ENCODE measurements around the gene ESPN.
"Not testable (repeated sequence)": the region's sequence is repeated elsewhere in the genome, so short reads cannot be mapped to it uniquely, and the experiment has no call there.

The ESPN gene

DNA sequence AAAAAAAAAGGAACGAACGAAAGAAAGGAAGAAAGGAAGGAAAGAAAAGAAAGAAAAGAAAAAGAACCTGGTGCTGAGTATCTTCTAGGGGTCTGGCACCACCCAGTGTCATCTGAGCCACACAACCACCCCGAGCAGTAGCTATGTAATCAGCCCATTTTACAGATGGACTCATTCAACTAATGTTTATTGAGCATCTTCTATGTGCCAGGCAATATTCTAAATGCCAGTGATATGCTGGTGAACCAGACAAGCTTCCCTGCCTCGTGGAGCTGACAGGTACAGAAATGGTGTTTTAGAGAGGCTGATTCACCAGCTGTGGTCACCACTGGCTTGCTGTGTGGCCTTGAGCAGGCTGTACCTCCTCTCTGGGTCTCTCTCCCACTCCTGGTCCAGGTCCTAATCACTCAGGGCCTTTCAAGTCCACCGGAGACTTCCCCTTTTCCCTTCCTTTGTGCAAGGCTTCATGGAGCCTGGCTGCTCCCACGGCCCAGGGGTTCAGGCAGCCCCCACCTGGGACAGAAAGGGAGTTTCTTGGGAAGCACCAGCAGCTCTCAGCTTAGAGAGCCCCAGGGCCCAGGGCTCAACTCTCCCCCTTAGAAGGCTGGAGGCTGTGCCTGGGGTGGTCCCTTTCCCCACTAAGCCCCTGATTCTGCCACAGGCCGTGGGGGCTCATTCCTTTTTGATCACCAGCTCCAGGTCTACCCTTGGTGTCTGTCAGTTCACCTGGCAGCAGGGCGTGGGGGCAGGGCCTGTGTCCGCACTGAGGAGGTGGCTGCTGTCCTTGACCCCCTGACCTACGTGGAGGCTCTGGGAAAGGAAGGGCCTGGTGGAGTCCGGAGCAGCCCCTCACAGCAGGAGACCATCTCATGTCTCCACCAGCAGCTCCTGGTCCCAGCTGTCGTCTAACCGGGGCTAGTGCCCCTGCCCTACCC lies 7.3 kb downstream of the ESPN start:
- H3K27me3 ChIP-seq (ENCODE audit: control insufficient read depth in 1 of 2, insufficient read depth in 2 of 2, low read length in 2 of 2), result peaks cover 0 to 11% of the 10 kb centered on the region in 2 donors
- not testable (repeated sequence) for H3K9me3 ChIP-seq (ENCODE audit: low read length); H3K4me1 ChIP-seq (ENCODE audit: insufficient read depth, low read length); H3K4me3 ChIP-seq (ENCODE audit: low read depth in 1 of 2, low read length in 2 of 2); H3K9ac ChIP-seq (ENCODE audit: low read length); H3K36me3 ChIP-seq (ENCODE audit: insufficient read depth, low read length); H3K27ac ChIP-seq (ENCODE audit: low read depth, low read length)

DNA sequence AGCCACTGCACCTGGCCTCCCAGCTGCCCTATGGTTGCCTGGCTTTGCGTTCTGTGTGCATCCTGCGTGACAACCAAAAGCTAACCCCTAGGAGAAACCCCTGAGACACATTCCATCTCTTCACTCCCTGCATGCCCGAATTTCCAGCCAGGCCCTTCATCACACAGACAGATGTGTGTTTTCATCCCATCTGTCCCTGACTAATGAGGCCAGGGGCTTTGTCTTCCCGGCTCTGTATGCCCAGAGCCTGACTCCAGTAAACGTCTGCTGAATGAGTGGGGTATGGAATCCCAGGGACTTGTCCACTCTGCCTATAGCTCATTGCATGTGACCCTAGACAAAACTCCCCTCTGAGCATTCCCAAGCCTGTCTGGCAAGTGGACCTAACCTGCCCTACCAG lies 9.6 kb downstream of the ESPN start:
- Histone ChIP-seq H3K27me3 (ENCODE audit: control insufficient read depth in 1 of 2, insufficient read depth in 2 of 2, low read length in 2 of 2) (peaks cover 0 to under 1% of the 10 kb centered on the region in 2 donors), H3K4me1 (ENCODE audit: insufficient read depth, low read length) (no peaks in the 10 kb centered on the region), H3K36me3 (ENCODE audit: insufficient read depth, low read length) (no peaks in the 10 kb centered on the region), H3K4me3 (ENCODE audit: low read depth in 1 of 2, low read length in 2 of 2) (no peak overlapping the region), H3K9ac (ENCODE audit: low read length) (no peak overlapping the region), H3K27ac (ENCODE audit: low read depth, low read length) (no peak overlapping the region), H3K9me3 (ENCODE audit: low read length) (no peaks in the 10 kb centered on the region)

DNA sequence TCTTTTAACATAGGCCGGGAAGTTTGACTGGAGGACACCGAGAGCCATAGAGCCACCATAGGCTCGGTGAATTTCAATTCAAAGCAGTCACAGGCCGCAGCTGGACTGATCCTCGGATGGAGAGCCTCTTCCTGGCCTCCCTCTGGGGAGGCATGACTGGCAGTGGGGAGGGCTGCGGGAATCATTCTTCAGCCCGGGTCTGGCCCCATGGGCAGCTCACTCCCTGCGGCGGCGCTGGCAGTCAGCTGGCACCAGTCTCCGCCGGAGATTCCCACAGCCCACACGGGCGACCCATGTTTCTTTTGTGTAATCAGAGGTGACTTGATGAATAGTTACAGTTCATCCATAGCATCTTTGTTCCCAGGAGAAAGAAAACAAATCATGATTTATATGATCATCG lies 10.6 kb downstream of the ESPN start:
- Histone ChIP-seq H3K27ac (ENCODE audit: low read depth, low read length) (no peak overlapping the region), H3K4me3 (ENCODE audit: low read depth in 1 of 2, low read length in 2 of 2) (no peak overlapping the region), H3K27me3 (ENCODE audit: control insufficient read depth in 1 of 2, insufficient read depth in 2 of 2, low read length in 2 of 2) (peaks cover 0 to 10% of the 10 kb centered on the region in 2 donors), H3K9ac (ENCODE audit: low read length) (no peak overlapping the region), H3K36me3 (ENCODE audit: insufficient read depth, low read length) (no peaks in the 10 kb centered on the region), H3K9me3 (ENCODE audit: low read length) (no peaks in the 10 kb centered on the region), H3K4me1 (ENCODE audit: insufficient read depth, low read length) (no peaks in the 10 kb centered on the region)

DNA sequence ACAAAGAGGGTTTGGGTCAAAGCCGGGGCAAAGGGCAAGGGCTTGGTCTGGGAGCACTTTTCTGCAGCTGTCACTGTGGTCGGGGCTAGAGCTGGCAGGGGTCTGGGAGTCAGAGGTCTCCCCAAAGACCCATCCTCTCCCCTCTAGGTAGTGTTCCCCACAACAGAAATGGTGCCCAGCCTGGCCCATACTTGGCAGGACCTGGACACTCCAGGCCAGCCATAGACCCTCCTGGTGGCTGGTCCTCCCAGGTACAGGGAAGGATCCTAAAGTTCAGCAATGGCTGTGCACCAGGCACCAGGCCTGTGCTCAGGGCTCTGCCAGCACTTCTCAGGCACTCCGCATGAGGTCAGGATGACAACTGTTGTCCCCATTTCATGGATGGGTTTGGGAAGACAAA lies 11.0 kb downstream of the ESPN start:
- Histone ChIP-seq H3K27me3 (ENCODE audit: control insufficient read depth in 1 of 2, insufficient read depth in 2 of 2, low read length in 2 of 2) (peaks cover 0 to 12% of the 10 kb centered on the region in 2 donors), H3K27ac (ENCODE audit: low read depth, low read length) (no peak overlapping the region), H3K9ac (ENCODE audit: low read length) (no peak overlapping the region), H3K9me3 (ENCODE audit: low read length) (no peaks in the 10 kb centered on the region), H3K4me1 (ENCODE audit: insufficient read depth, low read length) (no peaks in the 10 kb centered on the region), H3K36me3 (ENCODE audit: insufficient read depth, low read length) (no peaks in the 10 kb centered on the region), H3K4me3 (ENCODE audit: low read depth in 1 of 2, low read length in 2 of 2) (no peak overlapping the region)

DNA sequence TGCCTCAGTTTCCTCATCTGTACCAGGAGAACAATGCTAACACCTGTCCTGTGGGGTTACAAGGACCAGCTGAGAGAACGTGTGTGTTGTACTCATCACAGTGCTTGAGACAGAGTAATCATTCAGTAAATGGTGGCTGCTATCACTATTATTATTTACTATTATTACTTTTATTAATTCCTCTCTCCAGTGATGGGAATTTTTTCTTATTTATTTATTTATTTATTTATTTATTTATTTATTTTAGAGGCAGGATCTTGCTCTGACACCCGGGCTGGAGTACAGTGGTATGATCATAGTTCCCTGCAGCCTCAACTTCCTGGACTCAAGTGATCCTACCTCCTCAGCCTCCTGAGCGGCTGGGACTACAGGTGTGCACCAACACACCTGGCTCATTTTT lies 11.7 kb downstream of the ESPN start:
- not testable (repeated sequence) for H3K9me3 ChIP-seq (ENCODE audit: low read length); H3K27ac ChIP-seq (ENCODE audit: low read depth, low read length); H3K9ac ChIP-seq (ENCODE audit: low read length); H3K4me1 ChIP-seq (ENCODE audit: insufficient read depth, low read length); H3K36me3 ChIP-seq (ENCODE audit: insufficient read depth, low read length); H3K4me3 ChIP-seq (ENCODE audit: low read depth in 1 of 2, low read length in 2 of 2)
- peaks cover 4 to 18% of the 10 kb centered on the region in 2 donors for H3K27me3 ChIP-seq (ENCODE audit: control insufficient read depth in 1 of 2, insufficient read depth in 2 of 2, low read length in 2 of 2)

DNA sequence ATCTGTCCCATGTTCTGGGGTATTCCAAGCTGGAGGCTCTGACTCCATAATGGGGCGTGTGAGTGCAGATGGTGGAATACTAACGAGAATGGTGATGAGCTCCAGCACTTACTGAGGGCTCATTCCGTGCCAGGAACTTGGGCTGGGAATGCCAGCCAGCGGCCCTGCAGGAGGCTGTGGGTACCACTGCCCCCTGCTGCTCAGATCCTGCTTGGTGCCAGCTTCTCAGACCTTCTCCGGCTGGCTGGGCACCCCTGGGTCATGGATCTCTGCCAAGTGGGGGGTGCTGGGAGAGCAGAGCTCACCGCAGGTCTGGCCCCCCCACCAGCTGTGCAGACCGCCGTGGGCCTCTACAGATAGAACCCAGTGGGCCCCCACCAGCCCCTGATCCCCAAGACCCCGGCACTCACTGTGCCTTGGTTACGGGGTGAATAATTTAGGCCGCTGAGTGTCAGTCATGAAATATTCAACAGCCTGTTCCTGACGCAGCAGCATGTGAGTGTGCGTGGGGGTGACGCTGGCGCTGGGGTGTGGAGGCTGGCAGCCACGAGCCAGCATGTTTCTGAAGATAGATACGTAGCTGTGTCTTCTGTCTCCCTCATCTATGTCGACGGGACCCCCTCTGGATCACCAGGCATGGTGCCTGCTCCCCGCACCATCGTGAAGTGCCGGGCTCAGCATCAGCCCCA lies 12.6 kb downstream of the ESPN start:
- H3K4me1 ChIP-seq (ENCODE audit: insufficient read depth, low read length); H3K4me3 ChIP-seq (ENCODE audit: low read depth in 1 of 2, low read length in 2 of 2); H3K9me3 ChIP-seq (ENCODE audit: low read length); H3K36me3 ChIP-seq (ENCODE audit: insufficient read depth, low read length); H3K9ac ChIP-seq (ENCODE audit: low read length); H3K27ac ChIP-seq (ENCODE audit: low read depth, low read length): not testable (repeated sequence)
- H3K27me3 ChIP-seq (ENCODE audit: control insufficient read depth in 1 of 2, insufficient read depth in 2 of 2, low read length in 2 of 2), result peaks cover 7 to 26% of the 10 kb centered on the region in 2 donors

DNA sequence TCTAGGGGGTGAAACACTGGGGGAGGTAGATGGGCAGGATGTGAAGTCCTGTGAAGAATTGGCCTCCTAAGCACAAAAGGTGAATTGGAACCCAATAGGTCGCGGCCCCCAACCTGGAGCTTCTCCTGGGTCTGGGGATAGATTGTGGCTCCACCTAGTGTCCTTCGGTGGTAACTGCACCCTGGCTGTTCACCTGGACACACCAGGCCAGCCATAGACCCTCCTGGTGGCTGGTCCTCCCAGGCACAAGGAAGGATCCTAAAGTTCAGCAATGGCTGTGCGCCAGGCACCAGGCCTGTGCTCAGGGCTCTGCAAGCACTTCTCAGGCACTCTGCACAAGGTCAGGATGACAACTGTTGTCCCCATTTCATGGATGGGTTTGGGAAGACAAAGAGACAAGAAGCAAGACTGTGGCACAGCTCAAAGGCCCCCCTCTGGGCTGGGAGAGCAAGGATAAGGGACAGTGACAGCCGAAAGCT lies 13.5 kb downstream of the ESPN start:
- Histone ChIP-seq H3K4me1 (ENCODE audit: insufficient read depth, low read length) (no peaks in the 10 kb centered on the region), H3K4me3 (ENCODE audit: low read depth in 1 of 2, low read length in 2 of 2) (no peak overlapping the region), H3K9me3 (ENCODE audit: low read length) (no peaks in the 10 kb centered on the region), H3K27ac (ENCODE audit: low read depth, low read length) (no peak overlapping the region), H3K9ac (ENCODE audit: low read length) (no peak overlapping the region), H3K36me3 (ENCODE audit: insufficient read depth, low read length) (no peaks in the 10 kb centered on the region), H3K27me3 (ENCODE audit: control insufficient read depth in 1 of 2, insufficient read depth in 2 of 2, low read length in 2 of 2) (peaks cover 7 to 26% of the 10 kb centered on the region in 2 donors)

DNA sequence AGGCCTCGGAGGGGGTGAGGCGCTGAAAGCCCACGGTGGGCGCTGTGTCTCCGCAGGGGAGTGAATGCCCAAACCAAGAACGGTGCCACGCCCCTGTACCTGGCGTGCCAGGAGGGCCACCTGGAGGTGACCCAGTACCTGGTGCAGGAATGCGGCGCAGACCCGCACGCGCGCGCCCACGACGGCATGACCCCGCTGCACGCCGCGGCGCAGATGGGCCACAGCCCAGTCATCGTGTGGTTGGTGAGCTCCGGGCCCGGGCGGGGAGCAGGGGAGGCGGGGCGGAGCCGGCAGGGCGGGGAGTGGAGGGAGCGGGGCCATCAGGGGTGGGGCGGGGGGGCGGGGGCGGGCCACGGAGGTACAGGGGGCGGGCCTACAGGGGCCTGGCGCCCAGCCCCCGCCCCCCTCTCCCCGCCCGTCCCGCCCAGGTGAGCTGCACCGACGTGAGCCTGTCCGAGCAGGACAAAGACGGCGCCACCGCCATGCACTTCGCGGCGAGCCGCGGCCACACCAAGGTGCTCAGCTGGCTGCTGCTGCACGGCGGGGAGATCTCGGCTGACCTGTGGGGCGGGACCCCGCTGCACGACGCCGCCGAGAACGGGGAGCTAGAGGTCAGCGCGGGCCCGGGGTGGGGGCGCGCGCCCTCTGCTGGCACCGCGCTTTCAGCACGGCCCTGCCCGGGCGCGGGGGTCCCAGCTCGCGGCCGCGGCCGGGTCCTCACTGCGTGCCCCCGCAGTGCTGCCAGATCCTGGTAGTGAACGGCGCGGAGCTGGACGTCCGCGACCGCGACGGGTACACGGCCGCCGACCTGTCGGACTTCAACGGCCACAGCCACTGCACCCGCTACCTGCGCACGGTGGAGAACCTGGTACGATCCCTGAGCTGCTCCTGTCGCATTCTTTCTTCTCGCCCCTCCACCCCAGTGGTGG lies 15.9 kb downstream of the ESPN start:
- no peaks in the 10 kb centered on the region for H3K4me1 ChIP-seq (ENCODE audit: insufficient read depth, low read length)
- no peak overlapping the region for H3K4me3 ChIP-seq (ENCODE audit: low read depth in 1 of 2, low read length in 2 of 2)
- H3K36me3 ChIP-seq (ENCODE audit: insufficient read depth, low read length), result no peaks in the 10 kb centered on the region
- peaks cover 7 to 26% of the 10 kb centered on the region in 2 donors for H3K27me3 ChIP-seq (ENCODE audit: control insufficient read depth in 1 of 2, insufficient read depth in 2 of 2, low read length in 2 of 2)
- H3K9me3 ChIP-seq (ENCODE audit: low read length), result no peaks in the 10 kb centered on the region
- no peak overlapping the region for H3K9ac ChIP-seq (ENCODE audit: low read length)
- no peak overlapping the region for H3K27ac ChIP-seq (ENCODE audit: low read depth, low read length)

DNA sequence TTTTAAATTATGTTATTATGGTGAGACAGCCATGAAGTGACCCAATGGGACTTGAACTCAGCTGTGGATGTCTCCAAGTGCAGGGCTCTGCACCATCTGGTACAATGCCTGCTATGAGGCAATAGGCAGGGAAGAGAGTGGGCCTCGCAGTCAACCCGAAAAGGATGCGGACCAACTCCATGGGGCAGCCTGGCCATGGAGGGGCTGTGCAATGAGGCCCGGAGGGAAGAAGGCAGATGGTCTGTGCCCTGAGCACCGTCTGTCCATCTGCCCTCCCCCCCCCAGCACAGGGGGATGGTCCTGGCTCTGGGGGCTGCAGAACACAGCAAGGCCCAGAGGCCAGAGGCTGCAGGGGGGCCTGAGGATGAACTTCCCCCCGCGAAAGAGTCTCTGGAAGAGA lies 17.0 kb downstream of the ESPN start:
- Histone ChIP-seq H3K4me1 (ENCODE audit: insufficient read depth, low read length) (no peaks in the 10 kb centered on the region), H3K27me3 (ENCODE audit: control insufficient read depth in 1 of 2, insufficient read depth in 2 of 2, low read length in 2 of 2) (peaks cover 7 to 31% of the 10 kb centered on the region in 2 donors), H3K9me3 (ENCODE audit: low read length) (no peaks in the 10 kb centered on the region), H3K27ac (ENCODE audit: low read depth, low read length) (no peak overlapping the region), H3K4me3 (ENCODE audit: low read depth in 1 of 2, low read length in 2 of 2) (no peak overlapping the region), H3K9ac (ENCODE audit: low read length) (no peak overlapping the region), H3K36me3 (ENCODE audit: insufficient read depth, low read length) (no peaks in the 10 kb centered on the region)

DNA sequence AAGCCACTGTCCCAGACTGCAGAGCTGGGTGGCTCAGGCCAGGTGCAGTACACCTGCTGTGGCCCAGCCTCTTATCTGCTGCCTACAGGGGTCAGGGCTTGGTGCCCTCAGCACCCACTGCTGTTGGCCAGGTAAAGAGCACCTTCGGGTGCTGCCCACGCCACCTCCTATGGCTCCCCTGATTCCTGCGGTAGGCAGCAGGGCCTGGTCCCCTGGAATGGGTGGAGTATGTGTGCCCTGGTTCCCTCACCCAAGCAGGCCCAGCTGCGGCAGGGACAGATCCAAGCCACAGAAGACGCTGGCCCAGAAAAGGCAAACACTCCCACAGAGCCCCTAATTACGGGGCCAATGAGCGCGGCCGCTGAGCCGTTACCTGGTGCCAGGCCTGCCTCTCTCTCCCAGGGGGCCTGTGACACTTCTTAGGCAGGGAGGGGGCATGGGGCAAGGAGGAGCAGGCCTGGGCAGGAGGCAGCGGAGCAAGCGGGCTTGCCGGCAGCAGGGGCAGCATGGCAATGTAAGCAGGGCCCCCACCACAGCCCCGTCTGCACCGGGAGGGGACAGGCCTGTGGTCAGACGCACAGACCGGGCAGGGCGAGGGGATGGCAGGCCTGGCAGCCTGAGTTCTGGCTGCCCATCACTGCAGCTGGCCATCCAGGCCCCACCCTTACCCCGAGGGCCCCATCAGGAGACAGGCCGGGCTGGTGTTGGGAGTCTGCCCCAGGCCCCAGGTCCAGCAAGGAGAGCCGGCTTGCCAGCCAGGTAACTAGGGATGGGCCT lies 19.0 kb downstream of the ESPN start:
- H3K4me1 ChIP-seq (ENCODE audit: insufficient read depth, low read length), result no peaks in the 10 kb centered on the region
- no peaks in the 10 kb centered on the region for H3K36me3 ChIP-seq (ENCODE audit: insufficient read depth, low read length)
- H3K9ac ChIP-seq (ENCODE audit: low read length), result no peak overlapping the region
- no peak overlapping the region for H3K4me3 ChIP-seq (ENCODE audit: low read depth in 1 of 2, low read length in 2 of 2)
- peaks cover 13 to 50% of the 10 kb centered on the region in 2 donors for H3K27me3 ChIP-seq (ENCODE audit: control insufficient read depth in 1 of 2, insufficient read depth in 2 of 2, low read length in 2 of 2)
- no peak overlapping the region for H3K27ac ChIP-seq (ENCODE audit: low read depth, low read length)
- H3K9me3 ChIP-seq (ENCODE audit: low read length), result no peaks in the 10 kb centered on the region
